B cell (primary cell): ENCODE data around the gene DGKQ.

Experiments used
- CTCF ChIP-seq: fragments of 200-600 bp; IDR thresholded peaks from one replicate; pipeline ENCODE4 v1.8.0; 2022; ENCODE audit warnings: antibody characterized with exemption, mild to moderate bottlenecking
- EZH2 ChIP-seq: IDR thresholded peaks from 2 replicates; pipeline ENCODE4 v1.6.1; 2012; ENCODE audit warnings: borderline replicate concordance, low read depth, mild to moderate bottlenecking, moderate library complexity, low read length; ENCODE audit not compliant: insufficient read depth, poor library complexity, severe bottlenecking

DNA sequence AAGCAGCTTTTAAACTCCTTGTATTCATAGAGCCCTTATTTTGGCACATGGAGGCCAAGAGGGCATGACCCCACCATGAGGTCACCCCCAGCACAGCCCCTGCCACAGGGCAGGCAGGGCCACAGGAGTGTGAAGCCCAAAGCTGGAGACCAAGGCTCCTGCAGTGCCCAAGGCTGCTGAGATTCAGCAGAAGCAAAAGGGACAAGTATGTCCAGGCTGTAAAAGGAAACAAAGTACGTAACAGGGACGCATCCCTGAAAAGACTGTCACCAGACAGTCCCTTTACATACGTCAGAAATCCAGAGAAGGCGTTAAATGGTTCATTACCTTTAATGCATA lies 60.1 kb downstream of the DGKQ start:
- no peak for TF ChIP-seq CTCF
- no peak for TF ChIP-seq EZH2
